Adrenal gland (tissue), 5 donors: Measurements from ENCODE around the gene MBD4.

Experiments
- CTCF ChIP-seq, 6 experiments: fragments of 450-650 bp in 4 of 6; fragments of 200-600 bp in 2 of 6; sonication (generic) in 1 of 6; IDR thresholded peaks; 1 replicate in 5 of 6; 2 replicates in 1 of 6; pipeline versions ENCODE4 v1.5.1 to v1.8.0; 2016 to 2021; ENCODE audit warnings: antibody characterized with exemption in 6 of 6, mild to moderate bottlenecking in 2 of 6, moderate library complexity in 1 of 6
- POLR2A ChIP-seq, 2 donors: fragments of 450-650 bp; IDR thresholded peaks; one replicate each; pipeline ENCODE4 v1.6.1; 2017; ENCODE audit warnings: antibody characterized with exemption in 2 of 2, mild to moderate bottlenecking in 2 of 2, moderate library complexity in 1 of 2
- donor health status: DM: no; HTN: no; CAD: no.

DNA sequence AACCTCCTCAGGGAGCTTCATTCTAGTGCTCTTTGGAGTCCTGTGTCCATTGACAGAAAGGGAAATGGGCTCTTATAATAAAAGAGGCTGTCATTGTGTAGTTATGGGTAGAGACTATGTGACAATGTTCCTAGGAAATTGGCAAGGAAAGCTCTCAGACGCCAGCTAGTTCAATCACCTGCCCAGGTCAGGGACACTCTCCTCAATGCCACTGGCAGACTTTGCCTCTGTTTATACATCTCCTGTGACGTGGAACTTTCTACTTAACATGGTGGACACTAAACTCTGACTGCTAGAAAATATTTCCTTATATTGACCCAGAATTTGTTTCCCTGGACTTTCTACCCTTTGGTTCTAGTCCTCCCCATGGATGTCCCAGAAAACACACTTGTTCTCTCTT is 14.1 kb downstream of the MBD4 start:
- TF ChIP-seq CTCF (IDR thresholded peaks at IDR 0.05) (no peak), POLR2A (IDR thresholded peaks at IDR 0.05) (no peak)
